Nephron (organoid): ENCODE data around the gene GRM5.

Experiments used
- H3K27ac Mint-ChIP-seq, 3 experiments: 2 replicates each; pipeline ENCODE4 v1.8.0; 2020; ENCODE audit warnings: mixed read lengths in 3 of 3, mild to moderate bottlenecking in 2 of 3, moderate library complexity in 1 of 3
- H3K27me3 Mint-ChIP-seq: 2 replicates; pipeline ENCODE4 v1.8.0; 2021; ENCODE audit warnings: low read depth, mild to moderate bottlenecking, moderate library complexity, mixed read lengths
- H3K36me3 Mint-ChIP-seq: 2 replicates; pipeline ENCODE4 v1.8.0; 2020; ENCODE audit warnings: low read depth, mixed read lengths
- H3K4me1 Mint-ChIP-seq: 2 replicates; pipeline ENCODE4 v1.8.0; 2020; ENCODE audit warnings: mixed read lengths
- H3K4me3 Mint-ChIP-seq, 3 experiments: 2 replicates each; pipeline ENCODE4 v1.8.0; 2020; ENCODE audit warnings: mild to moderate bottlenecking in 3 of 3, mixed read lengths in 3 of 3, moderate library complexity in 2 of 3
- H3K9me3 Mint-ChIP-seq: 2 replicates; pipeline ENCODE4 v1.8.0; 2020; ENCODE audit warnings: mixed read lengths
- CTCF ChIP-seq, 3 experiments: fragments of 200-600 bp; sonication (generic); IDR thresholded peaks; one replicate each; pipeline ENCODE4 v1.5.0; 2021; ENCODE audit warnings: antibody characterized with exemption in 3 of 3; ENCODE audit not compliant: unreplicated experiment in 3 of 3

GRM5 gene

GRCh38 chr11:88575916-88576315 lies 489.9 kb downstream of the GRM5 start:
- no peaks in the 10 kb centered on the region for H3K36me3 Mint-ChIP-seq
- H3K27me3 Mint-ChIP-seq, result no peaks in the 10 kb centered on the region
- TF ChIP-seq CTCF (IDR thresholded peaks at IDR 0.05; ENCODE audit: unreplicated experiment in 3 of 3), result no peak
- no peaks in the 10 kb centered on the region for H3K9me3 Mint-ChIP-seq
- H3K4me1 Mint-ChIP-seq, result peaks cover 10% of the 10 kb centered on the region
- peak overlapping the region; percentile 41 to 73 (median 52) for H3K27ac Mint-ChIP-seq
- H3K4me3 Mint-ChIP-seq, result no peak overlapping the region

- H3K36me3 Mint-ChIP-seq, result no peaks in the 10 kb centered on the region
- H3K4me3 Mint-ChIP-seq, result no peak overlapping the region
- peaks cover 5% of the 10 kb centered on the region for H3K4me1 Mint-ChIP-seq
- no peak overlapping the region for H3K27ac Mint-ChIP-seq
- no peaks in the 10 kb centered on the region for H3K9me3 Mint-ChIP-seq
- peaks cover 3% of the 10 kb centered on the region for H3K27me3 Mint-ChIP-seq
- TF ChIP-seq CTCF (IDR thresholded peaks at IDR 0.05; ENCODE audit: unreplicated experiment in 3 of 3), result no peak
These were observed 496.4 kb downstream of the GRM5 start for GRCh38 chr11:88569342-88569741.

GRCh38 chr11:88555829-88556202 lies 510.0 kb downstream of the GRM5 start:
- Mint-ChIP-seq H3K36me3 (no peaks in the 10 kb centered on the region), H3K4me3 (peak overlapping the region in 1 of 3 experiments; percentile 37), H3K4me1 (peaks cover 18% of the 10 kb centered on the region), H3K27ac (peak overlapping the region; percentile 88 to 96 (median 96)), H3K9me3 (no peaks in the 10 kb centered on the region), H3K27me3 (no peaks in the 10 kb centered on the region)
- no peak for TF ChIP-seq CTCF (IDR thresholded peaks at IDR 0.05; ENCODE audit: unreplicated experiment in 3 of 3)

- Mint-ChIP-seq H3K4me1 (peaks cover 18% of the 10 kb centered on the region), H3K36me3 (no peaks in the 10 kb centered on the region), H3K27me3 (no peaks in the 10 kb centered on the region), H3K27ac (peak overlapping the region; percentile 88 to 96 (median 96)), H3K9me3 (no peaks in the 10 kb centered on the region), H3K4me3 (peak overlapping the region in 2 of 3 experiments; percentile 11 to 12)
- TF ChIP-seq CTCF (IDR thresholded peaks at IDR 0.05; ENCODE audit: unreplicated experiment in 3 of 3), result no peak
These were observed 510.6 kb downstream of the GRM5 start for GRCh38 chr11:88555018-88555828.

GRCh38 chr11:88553204-88553603 lies 512.6 kb downstream of the GRM5 start:
- H3K36me3 Mint-ChIP-seq, result no peaks in the 10 kb centered on the region
- H3K27ac Mint-ChIP-seq, result peak overlapping the region; percentile 43 to 96 (median 48)
- no peak overlapping the region for H3K4me3 Mint-ChIP-seq
- peaks cover 26% of the 10 kb centered on the region for H3K4me1 Mint-ChIP-seq
- H3K27me3 Mint-ChIP-seq, result no peaks in the 10 kb centered on the region
- no peaks in the 10 kb centered on the region for H3K9me3 Mint-ChIP-seq
- TF ChIP-seq CTCF (IDR thresholded peaks at IDR 0.05; ENCODE audit: unreplicated experiment in 3 of 3), result no peak
